Panc1 (cell line): ENCODE measurements around the gene SHB. TPM values are rescaled to one million over a fixed set of nuclear protein-coding genes. Genes with fewer than 3 reads are reported as not detected.

Experiments
- ATAC-seq: fragments of 200-7000 bp; cut with Tn5 transposase; 2 replicates; pipeline ENCODE4 v1.9.1; 2020; ENCODE audit warnings: mild to moderate bottlenecking, moderate library complexity
- BruUV-seq: library from RNA; stranded (reverse); fragments of 400-500 nt; replicated peaks from 2 replicates; lab custom pipeline; 2021; lab: Mats Ljungman, UMichigan
- CTCF ChIA-PET: fragments of 300-600 bp; sonication (Branson Sonifier 250); formaldehyde crosslinking; loops from one replicate; lab custom pipeline; 2022; ENCODE audit warnings: antibody characterized with exemption; lab: Charles Lee
- POLR2A ChIA-PET: fragments of 300-600 bp; sonication (Branson Sonifier 250); formaldehyde crosslinking; loops from one replicate; lab custom pipeline; 2022; ENCODE audit warnings: antibody characterized with exemption; lab: Charles Lee
- DNase-seq: peaks from one replicate; pipeline ENCODE4 v3.0.0-alpha.2; 2010; ENCODE audit warnings: low read depth, low spot score
- H3K27ac ChIP-seq: 2 replicates; pipeline ENCODE4 v1.5.1; 2011; ENCODE audit warnings: mild to moderate bottlenecking, low read length, inconsistent platforms
- H3K27me3 ChIP-seq: fragments of 200-500 bp; sonication (Bioruptor generic); 2 replicates; pipeline ENCODE4 v1.6.0; 2014; ENCODE audit warnings: low read length, inconsistent platforms; ENCODE audit not compliant: control insufficient read depth, insufficient read depth
- H3K36me3 ChIP-seq: fragments of 200-500 bp; sonication (Bioruptor generic); 2 replicates; pipeline ENCODE4 v1.5.1; 2014; ENCODE audit warnings: inconsistent platforms, mild to moderate bottlenecking, low read length, moderate library complexity; ENCODE audit not compliant: control insufficient read depth, insufficient read depth
- H3K4me1 ChIP-seq: 2 replicates; pipeline ENCODE4 v1.5.1; 2011; ENCODE audit warnings: inconsistent platforms, mild to moderate bottlenecking, low read length, moderate library complexity; ENCODE audit not compliant: control insufficient read depth, insufficient read depth
- H3K4me3 ChIP-seq, 2 experiments: 2 replicates each; pipeline ENCODE4 v1.5.1; 2011 to 2012; ENCODE audit warnings: low read depth in 2 of 2, low read length in 2 of 2, mild to moderate bottlenecking in 2 of 2, inconsistent platforms in 1 of 2, moderate library complexity in 1 of 2
- H3K9me3 ChIP-seq: fragments of 200-500 bp; sonication (Bioruptor generic); 2 replicates; pipeline ENCODE4 v1.5.1; 2014; ENCODE audit warnings: low read depth, mild to moderate bottlenecking, inconsistent platforms, low read length, moderate library complexity; ENCODE audit not compliant: control insufficient read depth, insufficient read depth
- CTCF ChIP-seq: fragments of 450-650 bp; IDR thresholded peaks from 2 replicates; pipeline ENCODE4 v1.5.1; 2017; ENCODE audit warnings: mild to moderate bottlenecking
- POLR2AphosphoS5 ChIP-seq: IDR thresholded peaks from 2 replicates; pipeline ENCODE4 v1.6.1; 2012; ENCODE audit warnings: mild to moderate bottlenecking, low read depth, low read length, moderate library complexity
- REST ChIP-seq, 2 experiments: IDR thresholded peaks; 2 replicates each; pipeline ENCODE4 v1.6.1; 2011 to 2012; ENCODE audit warnings: low read depth in 2 of 2, control low read depth in 1 of 2, low read length in 1 of 2, mild to moderate bottlenecking in 1 of 2, moderate library complexity in 1 of 2; ENCODE audit not compliant: insufficient read depth in 1 of 2
- SIN3A ChIP-seq: IDR thresholded peaks from 2 replicates; pipeline ENCODE4 v1.6.1; 2012; ENCODE audit warnings: low read depth, mild to moderate bottlenecking, low read length, moderate library complexity, borderline replicate concordance; ENCODE audit not compliant: insufficient read depth
- TCF7L2 ChIP-seq: IDR thresholded peaks from 2 replicates; pipeline ENCODE4 v1.6.1; 2011; ENCODE audit warnings: mild to moderate bottlenecking, low read depth, low read length, inconsistent platforms
- in situ Hi-C: cut with HindIII; loops from 2 replicates; pipeline ENCODE4 v1.10.0; 2016; ENCODE audit warnings: low sequenced_read_pairs, low pct_unique_long_range_greater_than_20kb
- intact Hi-C: fragments of 100-400 bp; cut with micrococcal nuclease; formaldehyde crosslinking; loops from one replicate; pipeline ENCODE4 v1.10.0; 2022; ENCODE audit not compliant: unreplicated experiment
- total RNA-seq: library from RNA; stranded (reverse); gene quantifications from one replicate; pipeline ENCODE4 v1.2.1, GENCODE V29; 2021; ENCODE audit not compliant: unreplicated experiment

SHB gene
- total RNA-seq, 1 experiment from 2014 or later, result 59.9 TPM

GRCh38 chr9:38108326-38108725 lies 39.3 kb upstream of the SHB start:
- ChIA-PET POLR2A (no interaction called here), CTCF (no interaction called here)
- no peak for DNase-seq
- H3K27me3 ChIP-seq, result no peaks in the 10 kb centered on the region
- in situ Hi-C loops (no loop called here), intact Hi-C loops (no loop called here)
- H3K36me3 ChIP-seq, result no peaks in the 10 kb centered on the region
- TF ChIP-seq CTCF (no peak), TCF7L2 (no peak), SIN3A (no peak), POLR2AphosphoS5 (no peak)
- no peaks in the 10 kb centered on the region for H3K4me1 ChIP-seq
- ATAC-seq, result no peak
- H3K9me3 ChIP-seq, result no peaks in the 10 kb centered on the region
- BruUV-seq, result no TSS peak
- no peak overlapping the region for H3K4me3 ChIP-seq
- H3K27ac ChIP-seq, result no peak overlapping the region

- ATAC-seq, result no peak
- POLR2A ChIA-PET, result no interaction called here
- H3K4me1 ChIP-seq, result no peaks in the 10 kb centered on the region
Observed at GRCh38 chr9:38107811-38108304, 38.8 kb upstream of the SHB start.

More at GRCh38 chr9:38107811-38108304, 38.8 kb upstream of the SHB start:
- no peaks in the 10 kb centered on the region for H3K9me3 ChIP-seq
- TF ChIP-seq CTCF (no peak), REST (IDR thresholded peaks at IDR 0.05; ENCODE audit: insufficient read depth in 1 of 2, low read depth in 2 of 2, low read length in 1 of 2) (no peak), SIN3A (no peak), POLR2AphosphoS5 (no peak), TCF7L2 (no peak)
- no peak overlapping the region for H3K27ac ChIP-seq
- no peaks in the 10 kb centered on the region for H3K36me3 ChIP-seq
- H3K27me3 ChIP-seq, result no peaks in the 10 kb centered on the region
- intact Hi-C loops (no loop called here), in situ Hi-C loops (no loop called here)
- BruUV-seq, result no TSS peak
- DNase-seq, result no peak
- no peak overlapping the region for H3K4me3 ChIP-seq
- CTCF ChIA-PET, result no interaction called here
